Measurements from ENCODE around the gene LRRC19.

The LRRC19 gene

DNA sequence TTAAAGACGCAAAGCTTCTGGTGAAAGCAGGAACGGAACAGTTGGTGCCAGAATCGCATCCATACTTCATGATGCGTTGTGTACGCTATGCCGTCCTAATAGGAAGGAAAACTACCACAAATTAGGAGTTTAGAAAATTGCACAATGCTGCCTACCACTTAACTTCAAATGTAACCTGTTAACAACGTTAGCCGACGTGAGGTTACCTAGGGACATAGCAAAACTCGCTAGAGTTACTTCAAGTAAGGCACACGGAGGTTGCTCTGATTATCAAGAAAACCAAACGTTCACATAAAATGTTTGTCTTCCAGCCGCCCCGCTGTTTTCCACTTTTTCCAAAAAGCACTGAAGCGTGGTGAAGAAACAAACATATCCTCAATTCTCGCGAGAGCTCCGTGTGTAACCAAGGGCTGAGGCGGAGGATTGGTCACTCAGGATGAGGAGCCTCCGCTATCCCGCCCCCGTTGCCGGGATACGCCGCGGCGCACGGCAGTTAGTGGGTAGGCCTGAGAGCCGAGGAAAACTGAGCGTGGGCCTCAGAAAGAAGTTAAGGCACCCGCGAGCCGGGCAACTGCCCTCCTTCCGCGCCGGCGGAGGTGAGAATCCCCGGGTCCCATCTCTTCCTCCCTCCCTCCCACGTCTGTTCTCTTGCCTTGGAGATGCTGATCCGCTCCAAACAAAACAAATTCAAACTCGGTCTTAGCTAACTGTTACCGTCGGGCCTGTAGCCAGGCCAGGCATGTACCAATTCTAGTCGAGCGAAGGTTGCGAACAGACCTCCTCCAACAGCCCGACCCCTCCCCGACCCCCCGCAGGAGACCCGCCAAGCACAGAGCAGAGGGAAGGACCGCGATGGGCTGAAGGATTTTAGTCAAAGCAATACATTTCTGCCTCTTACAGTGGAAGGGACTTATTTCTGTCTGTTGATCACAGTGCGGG lies 49.3 kb downstream of the LRRC19 start, which contains the start of gene IFT74:
TSS of gene IFT74 (plus strand) at position 492 of the 939 bp plus-strand sequence. CDS start 5,556 bp downstream, outside the sequence.
- DNase-seq: peak; percentile 99

DNA sequence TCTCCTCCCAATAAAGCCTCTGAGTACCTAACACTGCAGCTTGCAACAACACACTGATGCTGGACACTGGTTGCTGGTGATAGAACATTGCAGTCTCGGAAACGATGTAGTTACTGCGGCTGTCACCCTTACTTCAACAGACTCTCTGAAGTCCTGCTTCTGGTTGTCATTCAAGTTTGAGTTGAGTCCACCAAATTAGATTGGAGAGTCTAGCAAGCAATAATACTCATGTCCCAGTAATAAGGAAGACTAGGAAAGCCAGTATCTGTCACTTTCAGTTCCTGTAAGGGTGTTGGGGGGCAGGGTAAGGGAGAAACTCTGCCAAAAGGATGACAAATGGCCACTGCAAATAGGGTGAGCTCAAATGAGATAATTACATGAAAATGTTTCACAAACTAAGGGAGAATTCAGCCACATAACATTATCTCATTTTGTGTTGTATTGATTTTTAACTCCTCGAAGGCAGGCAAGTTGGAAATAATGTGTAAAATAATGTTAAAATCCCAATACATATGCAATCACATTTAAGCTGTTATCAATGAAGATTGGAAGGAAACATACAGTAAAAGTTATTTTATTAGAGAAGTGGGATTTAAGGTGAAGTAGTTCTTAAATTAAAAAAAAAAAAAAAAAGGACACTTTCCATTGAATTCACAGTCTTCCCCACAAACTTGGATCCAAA lies 50.1 kb downstream of the LRRC19 start:
- DNase-seq: no peak

DNA sequence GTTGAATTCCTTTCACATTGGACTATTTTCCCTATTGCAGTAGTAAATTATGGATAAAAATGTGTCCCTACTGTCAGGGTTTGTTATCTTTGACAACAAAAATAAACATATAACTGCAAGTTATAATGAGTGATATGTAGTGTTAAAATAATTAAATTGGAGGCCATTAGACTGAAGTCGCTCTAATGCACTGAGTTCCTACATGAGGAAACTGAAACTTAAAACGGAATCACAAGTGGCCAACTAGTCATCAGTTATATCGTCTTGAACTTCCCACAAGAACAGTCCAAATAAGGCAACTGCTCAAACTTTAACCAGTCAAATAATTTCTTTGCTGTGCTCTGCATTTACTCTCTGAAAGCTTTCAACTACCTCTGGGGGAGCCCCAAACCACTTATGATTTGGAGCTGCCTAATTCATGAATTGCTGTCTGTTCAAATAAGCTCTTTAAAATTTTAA lies 51.4 kb downstream of the LRRC19 start:
- no peak for DNase-seq

DNA sequence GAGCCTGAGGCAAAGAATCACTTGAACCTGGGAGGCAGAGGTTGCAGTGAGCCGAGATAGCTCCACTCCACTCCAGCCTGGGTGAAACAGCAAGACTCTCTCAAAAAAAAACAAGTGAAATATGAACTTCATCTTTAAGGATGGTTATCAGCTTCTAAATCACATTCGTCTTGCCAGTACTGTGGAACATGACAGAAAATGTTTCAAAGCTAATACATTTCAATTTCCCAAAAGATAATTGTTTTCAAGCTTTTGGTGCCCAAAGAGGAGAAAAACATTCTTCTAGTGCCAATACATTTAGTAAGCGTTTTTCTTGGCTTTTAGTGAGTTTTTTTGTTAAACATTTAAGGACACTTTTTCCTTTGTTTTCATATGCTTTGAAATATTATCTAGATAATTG lies 53.7 kb downstream of the LRRC19 start:
- no peak for DNase-seq

DNA sequence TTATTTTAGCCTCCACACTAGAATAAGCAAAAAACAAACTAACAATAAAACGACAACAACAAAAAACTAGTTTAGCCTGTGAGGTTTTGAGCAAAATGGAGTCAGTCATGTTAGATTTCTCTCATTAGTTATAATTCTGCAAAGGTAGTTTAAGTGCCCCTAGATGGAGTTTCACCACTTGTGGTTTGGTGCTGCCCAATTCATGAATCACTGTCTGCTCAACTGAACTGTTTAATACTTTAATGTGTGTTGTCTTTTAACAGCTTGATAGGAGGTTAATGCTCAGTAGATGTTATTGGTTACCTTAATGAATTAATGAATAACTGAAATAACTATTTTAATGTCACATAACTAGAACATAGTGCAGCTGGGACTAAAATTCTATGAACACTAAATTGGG lies 55.0 kb downstream of the LRRC19 start:
- no peak for DNase-seq

DNA sequence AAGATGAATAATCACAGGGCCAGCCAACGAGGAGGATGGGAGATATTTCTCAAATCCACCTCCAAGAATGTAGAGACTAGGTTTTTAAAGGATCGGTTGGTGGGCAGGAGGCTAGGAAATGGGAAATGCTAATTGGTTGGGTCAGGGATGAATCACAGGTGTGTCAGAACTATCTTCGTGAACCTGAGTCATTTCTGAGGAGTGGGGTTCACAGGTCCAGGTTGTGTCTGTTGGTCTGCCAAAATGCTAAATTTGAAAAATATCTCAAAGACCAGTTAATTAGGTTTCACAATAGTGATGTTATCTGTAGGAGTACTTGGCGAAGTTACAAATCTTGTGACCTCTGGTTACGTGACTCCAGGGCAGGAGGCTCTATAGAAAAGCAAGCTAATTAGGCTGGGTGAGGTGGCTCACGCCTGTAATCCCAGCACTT lies 55.8 kb downstream of the LRRC19 start:
- no peak for DNase-seq

DNA sequence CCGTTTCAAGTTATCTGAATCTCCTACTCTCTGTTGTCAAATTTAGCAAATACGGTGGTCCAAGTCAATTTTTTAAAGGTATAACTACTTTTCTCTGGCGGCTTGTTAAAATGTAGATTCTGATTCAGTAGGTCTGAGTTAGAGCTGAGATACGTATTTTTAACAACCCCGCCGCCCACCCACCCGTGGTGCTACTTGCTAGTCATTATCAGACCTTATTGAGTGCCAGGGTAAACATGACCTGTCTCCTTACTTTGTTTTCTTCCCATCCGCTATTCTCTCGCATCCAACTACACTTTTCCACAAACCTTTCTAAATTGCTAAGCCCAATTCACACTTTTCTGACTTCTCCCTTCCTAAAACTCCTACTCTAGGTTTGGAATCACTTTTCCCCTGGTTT lies 57.7 kb downstream of the LRRC19 start:
- DNase-seq: no peak

DNA sequence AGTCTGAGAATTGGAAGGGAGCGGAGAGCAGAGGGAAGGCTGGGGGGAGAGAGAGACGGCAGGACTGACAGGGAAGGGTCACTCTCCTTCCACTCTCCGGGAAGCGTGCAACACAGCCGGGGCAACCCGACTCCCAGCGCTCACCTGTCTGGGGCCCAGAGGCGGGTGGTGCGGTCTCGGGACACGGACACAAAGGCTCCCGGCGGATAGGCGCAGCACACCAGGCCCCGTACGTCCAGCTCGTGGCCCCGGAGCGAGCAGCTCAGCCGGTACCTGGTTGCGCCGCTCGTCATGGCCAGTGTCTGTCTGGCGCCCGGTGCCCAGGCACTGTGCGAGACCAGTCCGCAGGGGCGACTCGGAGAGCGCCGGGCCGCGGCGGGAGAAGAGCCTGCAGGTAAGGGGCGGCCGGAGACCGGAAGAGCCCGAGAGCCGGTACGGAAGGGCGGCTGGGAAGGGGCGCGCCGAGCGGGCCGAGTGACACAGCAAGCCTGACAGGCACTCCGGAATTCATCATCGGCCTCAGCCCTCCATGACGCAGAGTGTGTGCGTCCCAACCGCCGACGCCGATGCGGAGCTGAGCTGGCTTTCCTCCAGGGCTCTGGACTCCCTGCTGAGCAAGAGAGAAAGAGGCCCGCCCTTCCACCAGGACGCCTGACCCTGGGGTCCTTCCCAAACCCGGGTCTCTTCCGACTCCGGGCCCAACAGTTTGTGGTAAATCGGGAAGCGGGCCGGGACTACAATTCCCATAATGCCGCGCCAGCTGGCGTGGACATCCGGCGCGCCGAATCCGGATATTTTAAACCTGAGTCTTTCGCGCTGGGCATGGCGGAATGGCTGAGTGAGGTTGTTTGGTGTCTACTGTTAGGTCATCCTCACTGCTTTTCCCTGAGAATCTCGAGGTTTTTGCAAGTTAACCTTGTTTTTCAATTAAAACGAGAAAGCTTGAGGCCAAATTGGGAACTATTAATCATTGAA lies 58.4 kb downstream of the LRRC19 start, which contains the start of gene PLAA:
TSS of gene PLAA (minus strand) at position 490 of the 975 bp plus-strand sequence. CDS start at position 293, 197 bp downstream.
- peak; percentile 94 for DNase-seq

DNA sequence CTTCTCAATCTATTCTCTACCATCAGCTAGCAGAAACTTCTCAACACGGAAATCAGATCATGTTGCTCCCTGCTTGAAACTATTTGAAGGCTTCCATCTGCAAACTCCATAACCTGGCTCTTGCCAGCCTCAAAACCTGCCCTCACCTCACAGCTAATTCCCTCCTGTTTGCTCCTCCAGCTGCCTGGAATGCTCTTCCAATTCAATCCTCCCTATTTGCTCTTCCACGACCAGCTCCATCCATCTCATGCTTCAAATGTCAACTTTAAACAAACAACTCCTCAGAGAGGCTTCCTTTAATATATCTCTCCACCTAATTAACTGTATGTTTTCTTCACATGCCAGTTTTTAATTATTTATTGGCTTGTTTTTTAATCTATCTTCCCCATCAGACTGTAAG lies 59.9 kb downstream of the LRRC19 start:
- no peak for DNase-seq

All from NCI-H1105 (cell line).